Adrenal gland (tissue), 5 donors: ENCODE data around the gene DIAPH3.

Experiments
- CTCF ChIP-seq, 6 experiments: fragments of 450-650 bp in 4 of 6; fragments of 200-600 bp in 2 of 6; sonication (generic) in 1 of 6; IDR thresholded peaks; 1 replicate in 5 of 6; 2 replicates in 1 of 6; pipeline versions ENCODE4 v1.5.1 to v1.8.0; 2016 to 2021; ENCODE audit warnings: antibody characterized with exemption in 6 of 6, mild to moderate bottlenecking in 2 of 6, moderate library complexity in 1 of 6
- POLR2A ChIP-seq, 2 donors: fragments of 450-650 bp; IDR thresholded peaks; one replicate each; pipeline ENCODE4 v1.6.1; 2017; ENCODE audit warnings: antibody characterized with exemption in 2 of 2, mild to moderate bottlenecking in 2 of 2, moderate library complexity in 1 of 2
- donor health status: DM: no; HTN: no; CAD: no.

DNA sequence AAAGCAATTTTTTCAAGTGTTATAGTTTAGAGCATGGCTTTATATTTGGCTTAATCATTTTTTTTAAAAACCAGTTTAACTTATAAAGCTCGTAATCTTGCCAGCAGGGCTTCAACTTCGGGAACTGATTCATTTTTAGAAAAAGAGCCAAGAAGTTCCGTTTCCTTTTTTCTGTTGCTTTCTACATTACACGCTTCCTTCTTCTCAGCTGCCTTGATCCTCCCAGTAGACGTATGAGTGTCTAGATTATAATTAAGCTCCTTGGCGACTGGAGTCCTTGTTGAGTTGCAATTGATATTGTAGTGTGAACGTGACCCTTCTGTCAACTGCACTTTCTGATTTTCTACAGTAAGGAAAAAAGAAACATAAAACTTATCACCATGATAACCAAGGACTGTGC, 497.2 kb downstream of the DIAPH3 start:
- TF ChIP-seq CTCF (IDR thresholded peaks at IDR 0.05) (no peak), POLR2A (IDR thresholded peaks at IDR 0.05) (no peak)
